GM21529 (cell line): ENCODE results near the gene KLC4.
A peak's percentile ranks its signal among the peaks of the same experiment; 100 is the strongest.

Experiments
- ATAC-seq: cut with Tn5 transposase; IDR thresholded peaks from one replicate; pipeline ENCODE4 v1.9.1; 2021; ENCODE audit not compliant: unreplicated experiment

The KLC4 gene

DNA sequence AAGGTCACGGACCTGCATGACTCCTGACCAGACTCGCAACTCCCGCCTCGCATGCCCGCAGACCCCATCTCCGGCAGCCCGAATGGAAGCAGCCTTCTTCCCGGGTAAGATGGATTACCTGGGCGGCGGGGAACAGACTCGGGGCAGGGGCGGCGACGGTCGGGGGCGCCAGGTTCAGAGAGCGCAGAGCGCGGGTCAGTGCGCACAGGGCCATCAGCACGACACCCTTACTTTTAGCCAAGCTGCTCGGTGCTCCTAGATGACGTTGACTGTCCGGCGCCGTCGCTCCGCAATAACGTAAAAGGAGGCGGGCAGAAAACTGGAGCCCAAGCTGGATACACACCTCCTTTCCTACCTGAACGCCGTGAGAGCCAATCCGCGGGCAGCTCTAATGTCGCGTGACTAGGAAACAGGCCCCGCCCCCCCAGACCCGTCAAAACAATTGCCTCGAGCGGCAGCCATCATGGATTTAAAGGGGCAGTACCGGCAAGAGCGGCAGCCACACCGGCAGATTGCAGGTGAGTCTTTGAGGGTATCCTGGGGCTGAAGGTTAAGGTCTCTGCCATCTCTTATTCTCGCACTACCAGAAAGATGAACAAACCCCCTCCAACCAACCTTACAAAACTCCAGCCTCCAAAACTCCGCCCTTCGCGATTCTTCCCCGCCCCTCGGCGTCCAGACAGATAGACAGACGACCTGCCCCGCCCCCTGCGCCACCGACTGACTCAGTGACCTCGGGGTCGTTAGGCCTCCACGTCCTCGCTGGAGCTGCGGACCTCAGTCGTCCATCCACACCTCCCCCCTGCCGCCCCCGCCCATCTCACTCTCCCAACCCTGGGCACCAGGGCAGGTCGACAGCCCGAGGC, at the start of gene KLC4, which contains the start of gene MRPL2:
KLC4 (plus strand) TSS at position 464 of the 866 bp plus-strand sequence. CDS start 1,705 bp downstream, outside the sequence.
MRPL2 (minus strand) TSS at position 267 of the 866 bp plus-strand sequence; CDS start at position 214, 53 bp downstream.
- ATAC-seq, result peak; percentile 85

DNA sequence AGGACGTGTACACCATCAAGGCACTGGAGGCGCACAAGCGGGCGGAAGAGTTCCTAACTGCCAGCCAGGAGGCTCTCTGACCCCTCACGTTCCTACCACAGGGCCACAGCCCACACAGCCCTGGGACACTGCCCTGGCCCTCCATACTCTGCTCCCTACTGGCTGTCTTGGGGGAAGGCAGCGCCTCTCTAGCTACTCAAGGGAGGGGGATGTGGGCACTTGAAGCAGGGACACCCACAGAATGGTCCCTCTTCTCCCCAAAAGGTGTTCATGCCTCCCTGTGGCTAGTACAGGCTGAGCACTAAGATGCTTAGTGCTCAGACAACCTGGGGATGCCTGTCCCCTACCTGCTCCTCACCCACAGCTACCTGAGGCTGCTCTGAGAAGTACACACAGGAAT, 48.2 kb upstream of the KLC4 start:
- ATAC-seq, result no peak

GRCh38 chr6:43012364-43012763, 47.1 kb upstream of the KLC4 start:
- no peak for ATAC-seq

GRCh38 chr6:43013097-43013842, 46.2 kb upstream of the KLC4 start:
- peak; percentile 2 for ATAC-seq

- ATAC-seq, result peak; percentile 91
These were observed 45.5 kb upstream of the KLC4 start, which contains the start of the genes KLHDC3 and MEA1 for GRCh38 chr6:43013843-43014433. KLHDC3 (plus strand) TSS chr6:43014249; CDS start chr6:43017193, 2,944 bp downstream. MEA1 (minus strand) TSS chr6:43013946; CDS start chr6:43013813, 133 bp downstream.

DNA sequence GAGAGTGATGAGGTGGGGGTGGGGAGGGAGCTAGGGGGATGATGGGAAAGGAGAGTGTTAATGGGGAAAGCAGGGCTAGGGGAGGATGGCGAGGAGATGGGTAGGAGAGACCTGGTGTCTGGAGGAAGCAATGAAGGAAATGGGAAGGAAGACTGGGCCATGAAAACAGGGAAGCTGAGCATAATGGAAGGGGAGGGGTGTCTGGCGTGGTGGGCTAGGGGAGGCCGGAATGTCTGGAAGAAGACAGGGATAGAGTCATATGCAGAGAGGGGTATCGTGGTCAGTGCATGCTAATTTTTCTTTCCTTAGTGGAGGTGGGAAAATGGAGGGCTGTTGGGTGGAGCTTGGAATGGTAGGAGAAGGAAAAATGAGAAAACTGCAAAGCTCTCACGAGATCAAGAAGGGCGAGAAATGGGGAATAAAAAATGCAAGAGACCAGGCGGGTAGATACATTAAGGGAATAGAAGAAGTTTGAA, 45.0 kb upstream of the KLC4 start:
- no peak for ATAC-seq

DNA sequence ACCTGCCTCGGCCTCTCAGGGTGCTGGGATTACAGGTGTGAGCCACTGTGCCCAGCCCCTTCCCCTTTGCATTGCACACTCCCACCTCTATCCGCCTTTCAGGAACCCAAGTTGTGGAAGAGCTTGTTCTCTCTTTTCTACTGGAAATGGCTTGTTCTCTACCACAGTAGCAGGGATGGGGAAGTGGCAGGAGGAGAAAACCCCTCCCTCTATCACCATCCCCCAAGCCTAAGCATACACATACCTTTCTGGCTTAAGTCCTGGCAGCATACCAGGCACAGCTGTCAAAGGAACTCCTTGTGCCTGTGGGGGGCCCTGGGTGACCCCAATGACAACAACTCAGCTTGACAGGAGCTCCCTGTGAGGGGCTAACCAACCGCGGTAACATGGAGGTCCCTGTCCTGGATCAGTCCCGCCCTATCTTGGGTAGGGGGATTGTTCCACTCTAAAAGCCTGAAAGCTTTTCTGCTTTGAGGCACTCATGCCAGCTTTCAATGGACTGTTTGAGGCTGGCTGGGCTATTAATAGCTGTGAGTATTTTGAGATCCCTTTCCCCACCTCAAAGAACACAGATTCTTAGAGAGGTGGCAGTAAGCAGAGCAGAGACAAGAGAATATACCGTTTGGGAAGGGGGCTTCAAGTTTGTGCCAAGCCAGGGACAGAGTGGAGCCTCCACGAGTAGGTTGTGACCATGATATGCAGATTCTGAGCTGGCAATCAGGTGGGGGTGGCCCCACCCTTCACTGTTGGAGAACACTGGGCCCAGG, 43.1 kb upstream of the KLC4 start:
- no peak for ATAC-seq

DNA sequence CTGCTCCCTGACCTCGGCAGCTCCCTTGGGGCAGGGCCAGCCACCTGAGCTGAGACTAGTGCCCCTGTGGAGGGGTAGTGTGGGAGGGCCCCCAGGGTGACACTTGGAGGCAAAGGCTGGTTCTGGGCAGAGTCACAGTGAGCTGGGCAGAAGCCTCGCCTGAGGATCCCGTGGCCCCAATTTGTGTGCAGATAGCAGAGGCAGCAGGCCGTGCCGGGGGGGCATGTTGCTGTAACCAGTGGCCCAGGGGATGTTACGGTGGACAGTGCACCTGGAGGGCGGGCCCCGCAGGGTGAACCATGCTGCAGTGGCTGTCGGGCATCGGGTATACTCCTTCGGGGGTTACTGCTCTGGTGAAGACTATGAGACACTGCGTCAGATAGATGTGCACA, 42.5 kb upstream of the KLC4 start:
- no peak for ATAC-seq

DNA sequence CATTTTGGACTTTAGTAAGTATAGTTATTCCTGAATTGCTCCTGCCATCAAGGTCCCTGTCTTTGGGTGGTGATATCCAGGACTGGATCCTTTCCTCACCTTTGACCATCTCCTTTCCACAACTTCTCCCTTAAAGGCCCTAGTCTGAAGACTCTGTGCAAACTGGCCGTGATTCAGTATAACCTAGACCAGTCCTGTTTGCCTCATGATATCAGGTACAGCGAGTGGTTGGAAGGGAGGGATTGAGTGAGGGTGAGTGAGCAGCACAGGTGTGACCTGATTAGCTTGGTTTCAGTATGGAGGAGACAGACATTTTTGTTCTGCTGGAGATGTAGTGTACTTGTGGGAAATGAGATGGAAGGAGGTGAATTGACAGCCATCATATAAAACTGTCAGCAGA, 40.3 kb upstream of the KLC4 start:
- no peak for ATAC-seq

DNA sequence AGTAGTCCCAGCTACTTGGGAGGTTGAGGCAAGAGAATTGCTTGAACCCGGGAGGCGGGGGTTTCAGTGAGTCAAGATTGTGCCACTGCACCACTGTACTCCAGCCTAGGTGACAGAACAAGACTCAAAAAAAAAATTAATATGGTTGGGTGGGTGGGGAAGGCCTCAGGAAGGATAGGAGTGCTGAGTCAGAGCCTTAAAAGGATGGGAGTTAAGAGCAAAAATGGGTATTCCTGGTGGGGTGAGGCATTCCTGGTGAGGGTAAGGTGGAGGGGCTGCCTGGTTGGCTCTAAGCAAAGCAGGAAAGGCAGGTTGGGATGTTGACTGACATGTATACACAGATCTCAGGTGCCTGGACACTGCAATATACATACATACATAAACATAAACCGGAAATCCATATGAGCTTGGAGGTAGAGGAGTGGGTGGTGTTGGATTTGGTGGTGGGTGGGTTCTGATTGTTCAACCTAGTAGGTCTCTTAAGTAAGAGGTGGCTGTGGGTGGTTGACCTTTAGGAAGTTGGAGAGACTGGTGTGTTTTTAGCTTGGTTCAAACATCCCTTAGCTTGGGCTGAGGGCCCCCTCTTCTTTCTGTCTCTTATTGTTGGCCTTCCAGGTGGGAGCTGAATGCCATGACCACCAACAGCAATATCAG, 39.3 kb upstream of the KLC4 start:
- ATAC-seq, result no peak

DNA sequence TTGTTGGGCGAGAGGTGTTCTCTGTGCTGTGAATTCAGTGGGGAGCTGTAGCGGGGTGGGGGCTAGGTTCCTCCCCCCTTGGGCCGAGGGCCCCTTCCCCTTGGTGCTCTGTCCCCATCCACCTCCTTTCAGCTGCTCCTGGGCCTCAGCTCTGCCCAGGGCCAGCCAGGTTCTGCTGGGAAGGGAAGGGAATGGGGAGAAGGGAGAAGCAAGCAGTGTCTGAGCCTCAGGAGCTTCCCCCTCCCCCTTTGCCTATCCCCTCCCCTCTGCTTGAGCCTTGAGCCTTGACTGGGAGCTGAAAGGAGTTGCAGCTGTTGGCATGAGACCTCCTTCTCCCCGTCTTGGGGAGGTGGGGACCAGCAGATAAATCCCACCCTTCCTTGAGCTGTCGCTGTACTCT, 38.6 kb upstream of the KLC4 start:
- no peak for ATAC-seq

DNA sequence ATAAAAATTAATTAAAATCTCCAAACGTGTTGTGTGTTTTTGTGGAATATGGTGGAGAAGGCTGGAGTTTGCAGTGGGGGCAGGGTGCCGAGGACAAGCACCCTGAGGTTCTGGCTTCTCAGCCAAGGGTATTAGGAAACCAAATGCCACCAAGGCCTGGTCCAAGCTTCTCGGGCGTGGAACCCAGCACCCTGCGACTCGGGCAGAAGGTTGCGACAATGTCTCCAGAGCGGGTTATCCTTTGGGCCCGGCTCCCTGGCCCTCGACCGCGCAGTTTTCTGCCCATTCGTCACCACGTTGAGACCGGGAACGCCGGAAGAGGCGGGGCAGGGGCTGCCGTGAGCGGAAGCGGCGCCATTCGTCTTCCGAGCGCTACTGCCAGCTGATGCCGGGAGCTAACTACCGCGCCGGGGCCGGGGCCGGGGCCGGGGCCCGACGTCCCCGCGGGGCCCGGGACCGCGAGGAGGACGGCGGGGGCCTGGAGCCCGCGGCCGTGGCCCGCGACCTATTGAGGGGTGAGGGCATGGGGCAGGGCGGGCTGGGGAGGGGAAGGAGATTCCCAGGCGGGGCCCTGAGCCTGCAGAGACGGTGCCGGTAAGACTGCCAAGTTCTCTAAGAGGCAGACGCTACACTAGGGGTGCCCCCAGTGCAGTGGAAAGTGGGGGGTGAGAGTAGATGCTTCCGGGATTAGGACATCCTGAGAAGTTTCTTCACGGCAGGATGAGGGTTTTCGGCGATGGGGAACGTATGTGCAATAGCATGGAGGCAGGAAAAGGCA, 38.0 kb upstream of the KLC4 start, which contains the start of gene RRP36:
RRP36 (plus strand) TSS at position 354 of the 778 bp plus-strand sequence; CDS start at position 386, 32 bp downstream.
- peak; percentile 83 for ATAC-seq

DNA sequence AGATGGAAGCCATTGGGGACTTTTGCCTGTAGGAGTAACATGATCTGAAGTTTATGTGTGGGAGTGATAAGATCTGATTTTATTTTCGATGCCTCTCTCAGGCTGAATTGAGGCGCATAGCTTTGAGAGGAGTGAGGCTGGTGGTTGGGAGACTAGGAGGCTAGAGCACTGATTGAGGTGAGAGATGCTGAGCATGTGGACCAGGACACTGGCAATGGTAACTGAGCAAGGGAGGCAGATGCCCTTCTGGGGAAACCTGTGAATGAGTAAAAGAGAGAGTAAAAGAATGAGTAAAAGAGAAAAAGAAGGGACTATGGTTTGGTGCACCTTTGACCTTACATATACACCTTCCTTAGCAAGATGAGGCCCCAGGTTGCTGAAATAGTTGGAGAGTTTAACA, 35.0 kb upstream of the KLC4 start:
- no peak for ATAC-seq

DNA sequence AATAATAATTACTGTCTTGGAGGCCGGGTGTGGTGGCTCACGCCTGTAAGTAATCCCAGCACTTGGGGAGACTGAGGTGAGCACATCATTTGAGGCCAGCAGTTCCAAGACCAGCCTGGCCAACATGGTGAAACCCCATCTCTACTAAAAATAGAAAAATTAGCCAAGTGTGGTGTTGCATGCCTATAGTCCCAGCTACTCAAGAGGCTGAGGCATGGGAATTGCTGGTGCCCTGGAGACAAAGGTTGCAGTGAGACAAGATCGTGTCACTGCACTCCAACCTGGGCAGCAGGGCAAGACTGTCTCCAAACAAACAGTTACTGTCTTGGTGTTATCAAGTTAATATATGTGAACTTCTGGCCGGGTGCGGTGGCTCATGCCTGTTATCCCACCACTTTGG, 33.1 kb upstream of the KLC4 start:
- ATAC-seq, result no peak

DNA sequence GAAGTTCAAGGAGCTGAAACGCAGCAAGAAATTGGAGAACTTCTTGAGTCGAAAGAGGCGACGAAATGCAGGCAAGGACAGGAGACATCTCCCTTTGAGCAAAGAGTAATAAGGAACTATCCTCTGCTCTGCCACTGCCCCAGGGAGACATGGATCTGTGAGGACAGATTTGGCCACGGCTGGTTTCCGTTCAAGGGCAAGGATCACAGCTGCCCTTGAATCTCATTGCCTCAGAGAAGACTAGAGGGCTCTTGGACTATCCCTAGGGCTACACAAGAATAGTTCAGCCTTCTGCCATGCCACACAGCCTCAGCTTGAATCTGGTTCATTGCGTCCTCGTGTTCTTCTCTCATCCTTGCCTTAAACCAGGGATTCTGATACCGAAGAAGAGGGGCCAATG, 30.3 kb upstream of the KLC4 start:
- ATAC-seq, result no peak

GRCh38 chr6:43032326-43032725, 27.1 kb upstream of the KLC4 start:
- ATAC-seq, result no peak

GRCh38 chr6:43033496-43034189, 25.8 kb upstream of the KLC4 start:
- ATAC-seq, result no peak

DNA sequence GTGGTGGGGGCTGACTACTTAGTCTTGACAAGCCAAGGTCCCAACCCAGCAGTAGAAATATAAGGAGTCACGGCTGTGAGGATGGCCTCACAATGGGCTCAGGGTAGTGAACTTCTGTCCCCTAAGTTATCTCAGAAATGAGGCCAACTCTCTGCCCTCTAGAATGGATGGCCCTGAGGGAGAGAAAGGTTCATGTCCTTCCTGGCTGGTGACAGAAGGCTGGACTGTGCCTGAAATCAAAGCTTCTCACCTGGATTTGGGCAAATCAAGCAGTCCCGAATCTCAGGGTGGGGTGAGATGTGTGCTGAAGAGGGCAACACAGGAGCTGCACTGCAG, 25.3 kb upstream of the KLC4 start:
- ATAC-seq, result no peak
